ENCODE data around the gene ZPLD1.

DNA sequence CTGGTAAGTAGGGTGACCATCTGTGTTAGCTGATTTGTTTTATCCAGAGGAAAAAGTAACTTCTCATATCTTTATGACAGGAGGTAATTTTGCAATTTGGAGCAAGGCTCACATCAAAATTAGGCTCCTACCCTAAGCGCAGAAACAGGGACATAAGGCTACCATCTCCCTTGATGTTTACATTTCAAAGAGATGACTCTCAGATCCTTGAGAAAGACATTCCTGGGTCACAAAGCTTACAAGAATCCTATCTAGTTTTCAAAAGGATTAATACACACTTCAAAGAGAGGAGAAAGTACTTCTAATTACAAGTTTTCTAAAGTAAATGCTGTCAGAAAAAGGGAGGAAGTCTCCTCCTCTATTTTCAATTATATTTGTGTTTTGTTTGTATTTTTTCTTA is 7.0 kb downstream of the ZPLD1 start:
- TF ChIP-seq, protein P1, sequence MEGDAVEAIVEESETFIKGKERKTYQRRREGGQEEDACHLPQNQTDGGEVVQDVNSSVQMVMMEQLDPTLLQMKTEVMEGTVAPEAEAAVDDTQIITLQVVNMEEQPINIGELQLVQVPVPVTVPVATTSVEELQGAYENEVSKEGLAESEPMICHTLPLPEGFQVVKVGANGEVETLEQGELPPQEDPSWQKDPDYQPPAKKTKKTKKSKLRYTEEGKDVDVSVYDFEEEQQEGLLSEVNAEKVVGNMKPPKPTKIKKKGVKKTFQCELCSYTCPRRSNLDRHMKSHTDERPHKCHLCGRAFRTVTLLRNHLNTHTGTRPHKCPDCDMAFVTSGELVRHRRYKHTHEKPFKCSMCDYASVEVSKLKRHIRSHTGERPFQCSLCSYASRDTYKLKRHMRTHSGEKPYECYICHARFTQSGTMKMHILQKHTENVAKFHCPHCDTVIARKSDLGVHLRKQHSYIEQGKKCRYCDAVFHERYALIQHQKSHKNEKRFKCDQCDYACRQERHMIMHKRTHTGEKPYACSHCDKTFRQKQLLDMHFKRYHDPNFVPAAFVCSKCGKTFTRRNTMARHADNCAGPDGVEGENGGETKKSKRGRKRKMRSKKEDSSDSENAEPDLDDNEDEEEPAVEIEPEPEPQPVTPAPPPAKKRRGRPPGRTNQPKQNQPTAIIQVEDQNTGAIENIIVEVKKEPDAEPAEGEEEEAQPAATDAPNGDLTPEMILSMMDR (IDR thresholded peaks at IDR 0.05) = no peak
- TF ChIP-seq, protein P2, sequence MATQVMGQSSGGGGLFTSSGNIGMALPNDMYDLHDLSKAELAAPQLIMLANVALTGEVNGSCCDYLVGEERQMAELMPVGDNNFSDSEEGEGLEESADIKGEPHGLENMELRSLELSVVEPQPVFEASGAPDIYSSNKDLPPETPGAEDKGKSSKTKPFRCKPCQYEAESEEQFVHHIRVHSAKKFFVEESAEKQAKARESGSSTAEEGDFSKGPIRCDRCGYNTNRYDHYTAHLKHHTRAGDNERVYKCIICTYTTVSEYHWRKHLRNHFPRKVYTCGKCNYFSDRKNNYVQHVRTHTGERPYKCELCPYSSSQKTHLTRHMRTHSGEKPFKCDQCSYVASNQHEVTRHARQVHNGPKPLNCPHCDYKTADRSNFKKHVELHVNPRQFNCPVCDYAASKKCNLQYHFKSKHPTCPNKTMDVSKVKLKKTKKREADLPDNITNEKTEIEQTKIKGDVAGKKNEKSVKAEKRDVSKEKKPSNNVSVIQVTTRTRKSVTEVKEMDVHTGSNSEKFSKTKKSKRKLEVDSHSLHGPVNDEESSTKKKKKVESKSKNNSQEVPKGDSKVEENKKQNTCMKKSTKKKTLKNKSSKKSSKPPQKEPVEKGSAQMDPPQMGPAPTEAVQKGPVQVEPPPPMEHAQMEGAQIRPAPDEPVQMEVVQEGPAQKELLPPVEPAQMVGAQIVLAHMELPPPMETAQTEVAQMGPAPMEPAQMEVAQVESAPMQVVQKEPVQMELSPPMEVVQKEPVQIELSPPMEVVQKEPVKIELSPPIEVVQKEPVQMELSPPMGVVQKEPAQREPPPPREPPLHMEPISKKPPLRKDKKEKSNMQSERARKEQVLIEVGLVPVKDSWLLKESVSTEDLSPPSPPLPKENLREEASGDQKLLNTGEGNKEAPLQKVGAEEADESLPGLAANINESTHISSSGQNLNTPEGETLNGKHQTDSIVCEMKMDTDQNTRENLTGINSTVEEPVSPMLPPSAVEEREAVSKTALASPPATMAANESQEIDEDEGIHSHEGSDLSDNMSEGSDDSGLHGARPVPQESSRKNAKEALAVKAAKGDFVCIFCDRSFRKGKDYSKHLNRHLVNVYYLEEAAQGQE (IDR thresholded peaks at IDR 0.05; ENCODE audit: insufficient read depth in 1 of 2, low read depth in 2 of 2, low read length in 1 of 2) = no peak

All from Panc1 (cell line).